ENCODE results near the gene SYT13. TPM values are rescaled to one million over a fixed set of nuclear protein-coding genes. Genes with fewer than 3 reads are reported as not detected.

The SYT13 gene
- total RNA-seq, 1 donor from 2014 or later, result 0.30 TPM

GRCh38 chr11:45218705-45219104 lies 67.4 kb downstream of the SYT13 start:
- DNase-seq, result no peak

GRCh38 chr11:45217991-45218390 lies 68.2 kb downstream of the SYT13 start:
- DNase-seq, result no peak

DNA sequence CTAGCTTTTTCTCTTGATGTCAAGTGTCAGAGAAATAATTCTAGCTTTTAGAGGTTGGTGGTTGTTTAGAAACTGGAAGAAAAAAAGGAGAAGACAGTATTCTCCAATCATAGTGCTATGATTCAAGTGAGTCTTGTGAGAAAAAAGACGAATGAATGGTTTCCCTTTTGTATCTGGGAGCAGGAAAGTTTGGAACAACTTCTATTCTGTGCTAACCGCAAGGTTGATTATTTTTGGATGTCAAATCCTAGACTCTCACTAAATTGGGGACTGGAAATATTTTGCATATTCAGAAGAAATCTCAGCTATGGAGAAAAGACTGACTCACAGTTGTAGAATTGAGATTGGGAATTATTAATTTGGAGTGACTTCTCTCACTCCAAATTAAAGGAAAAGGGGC lies 69.2 kb downstream of the SYT13 start:
- DNase-seq, result no peak

DNA sequence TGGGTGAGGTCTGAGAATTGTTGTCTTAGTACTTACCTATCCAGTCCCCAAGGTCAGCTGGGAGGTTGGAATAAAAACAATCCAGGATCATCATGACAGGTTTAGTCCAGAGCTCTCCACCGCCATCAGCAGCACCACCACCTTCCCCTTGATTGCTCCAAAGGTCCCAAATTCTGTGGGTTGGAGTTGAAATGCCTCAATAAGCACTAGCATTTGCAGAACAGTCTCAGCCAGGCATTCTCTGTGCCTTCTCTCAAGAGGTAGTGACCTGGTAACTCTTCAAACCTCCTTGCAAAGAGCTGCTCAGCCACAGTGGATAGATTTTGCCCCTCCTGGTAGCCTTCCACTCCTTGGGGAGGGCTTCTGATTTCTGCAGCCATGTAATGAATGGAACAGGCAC lies 70.1 kb downstream of the SYT13 start:
- no peak for DNase-seq

DNA sequence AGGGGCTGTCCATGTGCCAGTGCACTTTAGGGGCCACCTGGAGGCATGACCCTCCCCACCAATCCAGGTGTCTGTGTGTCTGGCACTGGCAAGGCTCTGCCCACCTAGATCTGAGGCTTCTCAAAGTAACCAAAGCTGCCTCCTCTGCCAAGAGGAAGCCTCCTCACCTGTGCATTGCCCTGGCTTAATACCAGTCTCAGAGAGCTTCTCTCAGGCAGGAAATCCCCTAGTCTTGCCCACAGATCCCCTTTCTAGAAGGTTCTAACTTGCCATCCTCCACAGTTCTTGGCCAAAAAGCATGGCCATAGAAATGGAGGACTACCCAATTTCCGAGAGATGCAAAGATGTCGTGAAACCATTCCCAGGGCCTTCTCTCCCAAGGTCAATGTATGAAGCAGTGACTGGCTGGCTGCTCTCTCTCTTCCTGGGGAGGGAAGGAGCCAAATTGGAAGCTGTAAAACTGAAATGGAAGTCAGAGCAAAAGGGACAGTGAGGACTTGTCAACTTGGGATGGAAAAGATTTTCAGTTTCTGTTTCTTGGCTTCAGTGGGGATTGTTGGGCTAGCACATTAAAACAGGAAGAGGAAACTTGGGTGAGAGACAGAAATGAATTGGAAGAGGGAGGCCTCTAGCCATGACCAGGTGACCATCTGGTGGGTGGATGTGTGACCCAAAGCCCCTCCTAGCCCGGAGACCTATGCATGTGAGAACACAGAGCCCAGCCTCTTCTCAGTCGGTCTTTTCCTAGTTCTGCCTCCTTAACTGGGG lies 70.9 kb downstream of the SYT13 start:
- DNase-seq, result no peak

GRCh38 chr11:45213717-45214116 lies 72.4 kb downstream of the SYT13 start:
- DNase-seq, result no peak

GRCh38 chr11:45213316-45213665 lies 72.8 kb downstream of the SYT13 start:
- no peak for DNase-seq

- DNase-seq, result no peak
Measured at GRCh38 chr11:45212566-45213315, 73.4 kb downstream of the SYT13 start.

DNA sequence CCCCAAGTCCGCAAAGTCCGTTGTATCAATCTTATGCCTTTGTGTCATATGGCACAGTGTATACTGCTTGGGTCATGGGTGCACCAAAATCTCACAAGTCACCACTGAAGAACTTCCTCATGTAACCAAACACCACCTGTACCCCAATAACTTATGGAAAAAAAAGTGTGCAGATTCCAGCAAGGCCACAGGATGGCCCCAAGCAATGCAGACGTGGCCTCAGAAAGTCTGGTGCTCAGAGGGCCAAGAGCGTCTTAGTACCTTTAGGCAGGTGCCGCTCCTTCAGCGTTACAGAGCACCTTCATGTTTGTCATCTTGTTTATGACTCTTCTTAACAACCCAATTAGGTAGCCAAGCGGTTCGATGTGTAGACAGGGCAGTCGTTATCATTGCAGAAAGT lies 74.4 kb downstream of the SYT13 start:
- no peak for DNase-seq

- DNase-seq, result no peak
Measured at GRCh38 chr11:45210846-45211245, 75.3 kb downstream of the SYT13 start.

GRCh38 chr11:45209891-45210699 lies 76.0 kb downstream of the SYT13 start:
- peak; percentile 93 for DNase-seq

GRCh38 chr11:45209000-45209879 lies 76.9 kb downstream of the SYT13 start:
- peak; percentile 49 for DNase-seq

- no peak for DNase-seq
Measured at GRCh38 chr11:45208135-45208534, 78.0 kb downstream of the SYT13 start.

DNA sequence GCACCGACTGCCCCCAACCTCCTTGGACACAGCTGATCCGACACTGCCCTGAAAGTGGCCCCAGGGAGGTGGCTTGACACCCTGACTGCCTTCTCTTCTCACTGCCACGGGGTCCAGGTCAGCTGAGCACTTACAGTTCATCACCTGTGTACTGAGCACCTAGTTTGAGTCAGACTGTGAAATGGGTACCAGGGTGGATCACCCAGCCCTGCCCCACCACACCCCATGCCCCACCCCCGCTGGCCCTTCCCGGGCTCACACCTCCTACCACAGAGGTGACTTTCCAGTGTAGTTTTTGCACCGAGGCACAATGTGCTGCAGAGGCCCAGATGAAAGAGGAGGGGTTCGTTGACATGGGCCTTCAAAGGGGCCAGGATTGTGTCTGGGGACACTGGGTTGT lies 80.2 kb downstream of the SYT13 start:
- no peak for DNase-seq

GRCh38 chr11:45204761-45205160 lies 81.4 kb downstream of the SYT13 start:
- no peak for DNase-seq

DNA sequence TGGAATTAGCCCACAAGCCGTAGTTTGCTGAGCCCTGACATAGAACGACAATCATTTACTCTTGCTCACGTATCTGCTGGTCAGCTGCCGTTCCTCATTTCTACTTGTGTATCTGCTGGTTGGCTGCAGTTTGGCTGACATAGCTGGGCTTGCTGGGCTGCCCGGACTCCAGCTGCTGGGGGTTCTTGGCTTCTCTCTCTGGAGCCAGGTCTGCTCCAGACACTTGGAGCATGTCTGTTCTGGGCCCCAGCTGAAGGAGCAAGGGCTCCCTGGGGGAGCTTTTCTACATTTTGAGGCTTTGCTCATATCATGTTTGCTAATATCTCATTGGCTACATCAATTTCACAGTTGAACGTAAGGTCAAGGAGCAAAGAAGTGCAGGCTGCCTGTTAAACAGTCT lies 92.4 kb downstream of the SYT13 start:
- no peak for DNase-seq

Other genes starting within 250 kb of the SYT13 start
- gene PRDM11, start 139.7 kb downstream of the SYT13 start, total RNA-seq, result 11.0 TPM

All from skin of body (tissue), 2 donors.